GM12891 (cell line): ENCODE measurements around the gene NSD1.
A peak's percentile ranks its signal among the peaks of the same experiment; 100 is the strongest.

Experiments
- POLR2A ChIP-seq: IDR thresholded peaks from 2 replicates; pipeline ENCODE4 v1.6.1; 2011; ENCODE audit warnings: low read depth, low read length, control low read depth
- POLR2AphosphoS5 ChIP-seq: IDR thresholded peaks from 2 replicates; pipeline ENCODE4 v1.6.1; 2011; ENCODE audit warnings: low read depth, low read length, control low read depth

- TF ChIP-seq POLR2A (peak; percentile 15; the same call in 1 of the 2 replicates), POLR2AphosphoS5 (no peak; the same call in 1 of the 2 replicates)
These were observed at the start of gene NSD1 for GRCh38 chr5:177133096-177133852.
